ENCODE data around the gene STARD8.
A peak's percentile ranks its signal among the peaks of the same experiment; 100 is the strongest.
"Not testable (repeated sequence)": the region's sequence is repeated elsewhere in the genome, so short reads cannot be mapped to it uniquely, and the experiment has no call there.

STARD8 gene

DNA sequence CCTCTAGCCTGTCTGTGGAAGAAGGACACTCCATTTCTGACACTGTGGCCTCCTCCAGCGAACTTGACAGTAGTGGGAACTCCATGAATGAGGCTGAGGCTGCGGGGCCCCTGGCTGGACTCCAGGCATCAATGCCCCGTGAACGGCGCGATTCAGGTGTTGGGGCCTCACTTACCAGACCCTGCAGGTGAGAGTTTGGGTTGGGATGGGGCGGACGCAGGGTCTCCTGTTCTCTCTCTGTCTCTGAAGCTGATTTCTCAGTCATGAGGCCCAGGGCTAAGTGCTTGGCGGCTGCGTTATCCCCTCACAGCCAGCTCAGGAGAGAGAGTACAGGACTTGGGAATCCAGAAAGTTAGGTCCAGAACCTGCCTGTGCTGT, 71.0 kb downstream of the STARD8 start:
- DNase-seq, result no peak

DNA sequence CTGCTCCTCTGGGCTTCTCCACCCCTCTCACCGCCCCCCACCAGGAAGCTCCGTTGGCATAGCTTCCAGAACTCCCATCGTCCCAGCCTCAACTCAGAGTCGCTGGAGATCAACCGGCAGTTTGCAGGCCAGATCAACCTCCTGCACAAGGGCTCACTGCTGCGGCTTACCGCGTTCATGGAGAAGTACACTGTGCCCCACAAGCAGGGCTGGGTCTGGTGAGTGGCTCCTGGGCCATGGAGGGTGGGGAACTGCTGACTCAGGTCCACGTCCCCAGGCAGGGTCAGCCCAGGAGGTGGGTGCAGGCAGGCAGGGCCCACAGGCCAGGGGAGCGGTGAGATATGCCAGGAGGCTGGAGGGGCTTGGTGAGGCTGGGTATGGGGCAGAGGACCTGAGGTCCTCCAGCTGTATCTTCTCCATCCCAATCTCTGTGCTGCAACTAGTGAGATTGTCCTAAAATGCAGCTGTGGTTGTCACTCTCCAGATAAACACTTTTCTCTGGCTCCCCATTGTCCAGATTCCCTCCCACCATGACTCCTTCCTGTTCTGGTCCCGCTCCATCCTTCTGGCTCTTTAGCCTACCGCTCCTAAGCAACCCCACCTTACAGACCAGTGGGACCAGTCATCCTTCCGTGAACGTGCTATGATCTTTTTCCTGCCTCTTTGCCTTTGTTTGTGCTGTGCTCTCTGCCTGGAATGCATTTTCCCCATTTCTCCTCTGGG, 71.9 kb downstream of the STARD8 start:
- no peak for DNase-seq

DNA sequence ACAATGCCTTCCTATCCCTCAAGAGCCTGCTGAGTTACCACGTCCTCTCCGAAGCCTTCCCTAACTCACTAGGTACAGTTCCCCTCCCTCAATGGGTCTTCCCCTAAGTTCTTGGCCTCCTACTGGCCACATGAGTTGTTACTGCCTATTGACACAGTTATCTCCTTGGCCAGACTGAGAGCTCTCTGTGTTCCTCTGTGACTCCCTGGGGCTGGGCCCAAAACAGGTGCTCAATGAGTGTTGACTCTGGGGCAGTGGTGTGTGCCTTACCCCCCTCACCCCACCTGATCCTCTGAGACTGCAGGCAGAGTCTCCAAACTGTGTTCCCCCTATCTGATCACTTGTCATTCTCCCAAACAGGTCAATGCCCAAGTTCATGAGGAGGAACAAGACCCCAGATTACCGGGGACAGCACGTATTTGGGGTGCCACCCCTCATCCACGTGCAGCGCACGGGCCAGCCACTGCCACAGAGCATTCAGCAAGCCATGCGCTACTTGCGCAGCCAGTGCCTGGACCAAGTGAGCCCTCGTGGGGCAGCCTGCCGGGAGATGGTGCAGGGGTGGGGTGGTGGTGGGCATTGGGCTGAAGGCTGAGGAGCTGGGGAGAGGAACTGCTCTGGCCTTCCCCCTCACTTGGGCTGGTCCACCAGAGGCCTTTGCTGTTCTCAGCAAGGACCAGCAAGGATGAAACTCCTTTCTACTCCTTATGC, 72.6 kb downstream of the STARD8 start:
- no peak for DNase-seq

DNA sequence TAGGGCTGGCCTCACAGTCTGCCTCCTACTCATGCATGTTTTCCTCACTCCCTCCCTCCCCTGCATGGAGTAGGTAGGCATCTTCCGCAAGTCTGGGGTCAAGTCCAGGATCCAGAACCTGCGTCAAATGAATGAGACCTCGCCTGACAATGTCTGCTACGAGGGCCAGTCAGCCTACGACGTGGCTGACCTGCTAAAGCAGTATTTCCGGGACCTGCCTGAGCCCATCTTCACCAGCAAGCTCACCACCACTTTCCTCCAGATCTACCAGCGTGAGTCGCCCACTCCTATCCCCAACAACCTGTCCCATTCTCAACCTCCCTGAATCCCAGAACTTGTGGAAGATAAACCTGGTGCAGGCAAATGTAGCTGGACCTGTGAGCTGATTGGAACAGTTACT, 73.4 kb downstream of the STARD8 start:
- no peak for DNase-seq

DNA sequence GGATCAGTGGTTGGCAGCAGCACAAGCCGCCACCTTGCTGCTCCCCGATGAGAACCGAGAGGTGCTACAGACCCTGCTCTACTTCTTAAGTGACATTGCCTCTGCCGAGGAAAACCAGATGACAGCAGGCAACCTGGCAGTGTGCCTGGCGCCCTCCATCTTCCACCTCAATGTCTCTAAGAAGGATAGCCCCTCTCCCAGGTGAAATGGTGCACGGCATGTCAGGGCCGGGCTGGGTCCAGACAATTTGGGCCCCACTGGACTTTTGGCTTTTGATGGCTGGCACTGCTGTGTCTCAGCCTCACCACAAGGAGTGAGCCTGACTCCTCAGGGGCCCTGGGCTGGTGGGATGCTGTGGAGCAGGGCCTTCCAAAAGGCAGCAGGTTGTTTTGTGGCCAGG, 74.1 kb downstream of the STARD8 start:
- no peak for DNase-seq

DNA sequence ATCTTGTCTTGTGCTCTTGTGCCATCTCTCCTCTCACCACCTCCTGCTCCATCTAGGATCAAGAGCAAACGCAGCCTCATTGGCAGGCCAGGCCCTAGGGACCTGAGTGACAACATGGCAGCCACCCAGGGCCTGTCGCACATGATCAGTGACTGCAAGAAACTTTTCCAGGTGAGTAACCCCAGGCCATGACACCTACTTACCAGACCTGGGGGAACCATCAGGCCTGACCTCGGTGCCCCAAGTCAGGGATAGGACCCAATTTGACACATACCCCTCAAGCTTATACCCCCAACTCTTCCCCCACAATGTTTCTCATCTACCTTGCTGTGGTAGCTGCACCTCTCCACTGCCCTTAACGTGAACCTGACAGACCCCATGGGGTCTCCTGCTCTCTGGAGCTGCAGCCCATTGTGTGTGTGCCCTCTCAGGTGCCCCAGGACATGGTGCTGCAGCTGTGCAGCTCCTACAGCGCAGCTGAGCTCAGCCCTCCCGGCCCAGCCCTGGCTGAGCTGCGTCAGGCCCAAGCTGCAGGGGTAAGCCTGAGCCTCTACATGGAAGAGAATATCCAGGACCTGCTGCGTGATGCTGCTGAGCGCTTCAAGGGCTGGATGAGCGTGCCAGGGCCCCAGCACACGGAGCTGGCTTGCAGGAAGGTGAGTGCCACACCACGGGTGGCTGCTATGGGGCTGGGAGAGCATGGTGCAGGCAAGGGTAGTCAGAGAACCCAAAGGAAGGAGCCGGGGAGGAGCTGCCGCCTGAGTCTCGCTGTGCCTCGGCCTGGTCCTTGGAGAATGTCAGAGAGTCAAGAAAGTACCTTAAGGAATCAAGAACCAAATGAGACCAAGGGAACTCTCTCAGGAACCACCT, 74.8 kb downstream of the STARD8 start:
- no peak for DNase-seq

DNA sequence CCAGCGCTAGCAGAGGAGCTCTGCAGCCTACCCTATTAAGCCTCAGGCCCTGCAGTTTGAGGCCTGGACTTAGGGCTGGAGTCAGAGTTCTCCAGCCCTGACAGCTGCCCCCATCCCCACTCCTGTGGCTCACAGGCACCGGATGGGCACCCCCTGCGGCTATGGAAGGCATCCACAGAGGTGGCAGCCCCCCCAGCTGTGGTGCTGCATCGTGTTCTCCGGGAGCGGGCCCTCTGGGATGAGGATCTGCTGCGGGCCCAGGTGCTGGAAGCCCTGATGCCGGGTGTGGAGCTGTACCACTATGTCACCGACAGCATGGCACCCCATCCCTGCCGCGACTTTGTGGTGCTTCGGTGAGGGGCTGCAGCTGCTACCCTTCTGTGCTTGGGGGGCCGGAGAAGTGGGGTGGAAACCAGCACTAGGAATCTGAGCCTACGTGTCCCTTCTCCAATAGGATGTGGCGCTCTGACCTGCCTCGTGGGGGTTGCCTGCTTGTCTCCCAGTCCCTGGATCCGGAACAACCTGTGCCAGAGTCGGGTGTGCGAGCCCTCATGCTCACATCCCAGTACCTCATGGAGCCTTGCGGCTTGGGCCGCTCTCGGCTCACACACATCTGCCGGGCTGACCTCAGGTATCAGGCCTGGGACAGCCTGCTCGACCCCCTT, 76.2 kb downstream of the STARD8 start:
- no peak for DNase-seq

DNA sequence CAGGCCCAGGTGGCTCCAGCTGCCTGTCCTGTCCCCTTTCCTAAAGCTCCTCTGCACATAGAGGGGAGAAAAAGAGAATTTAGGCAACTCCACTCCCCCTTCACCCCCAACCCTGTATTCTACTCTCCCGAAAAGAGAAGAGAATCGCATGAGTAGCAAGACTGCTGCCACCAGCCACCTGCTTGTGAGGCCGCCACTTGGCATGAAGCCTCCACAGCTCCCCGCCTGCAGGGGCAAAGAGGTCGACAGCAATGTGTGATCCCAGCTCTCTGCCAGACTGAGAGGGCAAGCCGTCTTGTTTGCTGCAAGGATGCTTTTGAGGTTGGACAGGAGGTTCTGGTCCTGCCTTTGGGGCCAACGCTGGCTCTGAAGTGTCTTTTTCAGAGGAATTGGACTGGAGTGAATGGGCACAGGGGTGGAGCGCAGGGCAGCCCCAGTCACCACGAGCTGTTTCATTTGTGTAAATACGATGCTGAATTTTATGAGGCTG, 77.1 kb downstream of the STARD8 start:
- DNase-seq, result no peak

DNA sequence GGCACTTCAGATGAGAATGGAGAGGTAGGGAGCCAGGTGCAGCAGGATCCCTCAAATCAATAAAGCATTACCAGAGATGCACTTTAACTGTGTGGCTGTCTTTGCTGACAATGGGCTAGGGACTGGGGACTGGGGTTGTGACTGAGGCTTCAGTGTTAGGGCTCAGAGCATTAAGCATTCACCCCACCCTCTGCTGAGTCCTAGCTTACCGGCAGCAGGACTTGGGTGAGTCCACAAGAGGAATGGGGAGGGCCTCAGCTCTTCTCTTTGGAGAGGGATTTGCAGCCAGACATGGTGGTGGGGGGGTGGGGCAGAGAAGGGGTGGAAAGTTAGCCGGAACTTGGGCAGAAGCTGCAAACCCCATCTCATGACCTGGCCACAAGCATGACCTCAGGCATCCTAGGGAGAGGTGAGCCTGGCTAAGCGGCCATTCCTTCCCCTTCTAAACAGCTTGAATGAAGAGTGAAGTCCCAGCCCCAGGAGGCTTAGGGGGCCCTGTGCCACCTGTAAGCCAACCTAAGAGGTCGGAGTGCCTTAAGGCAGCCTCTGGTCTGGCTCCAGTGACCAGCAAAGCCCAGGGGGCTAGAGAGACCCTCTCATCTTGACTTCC, 78.4 kb downstream of the STARD8 start:
- DNase-seq, result no peak

DNA sequence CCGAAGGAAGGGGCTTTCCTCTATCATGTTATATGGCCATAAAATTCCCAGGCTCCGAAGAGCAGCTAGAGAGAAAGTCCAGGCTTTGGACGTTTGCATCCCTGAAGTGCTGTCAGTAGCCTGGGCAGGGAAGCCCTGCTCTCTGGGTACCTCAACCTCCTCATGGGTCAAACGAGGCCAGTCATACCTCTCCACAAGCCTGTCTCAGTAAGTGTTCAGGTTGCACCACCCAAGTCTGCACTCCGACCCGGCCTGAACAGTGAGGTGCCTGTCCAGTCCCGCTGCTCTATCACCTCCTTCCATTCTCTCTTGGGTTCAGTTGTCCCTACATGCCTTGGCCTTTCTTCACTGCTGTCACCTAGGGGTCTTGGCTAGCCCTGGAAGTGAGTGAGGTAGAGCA, 78.9 kb downstream of the STARD8 start:
- DNase-seq, result no peak

DNA sequence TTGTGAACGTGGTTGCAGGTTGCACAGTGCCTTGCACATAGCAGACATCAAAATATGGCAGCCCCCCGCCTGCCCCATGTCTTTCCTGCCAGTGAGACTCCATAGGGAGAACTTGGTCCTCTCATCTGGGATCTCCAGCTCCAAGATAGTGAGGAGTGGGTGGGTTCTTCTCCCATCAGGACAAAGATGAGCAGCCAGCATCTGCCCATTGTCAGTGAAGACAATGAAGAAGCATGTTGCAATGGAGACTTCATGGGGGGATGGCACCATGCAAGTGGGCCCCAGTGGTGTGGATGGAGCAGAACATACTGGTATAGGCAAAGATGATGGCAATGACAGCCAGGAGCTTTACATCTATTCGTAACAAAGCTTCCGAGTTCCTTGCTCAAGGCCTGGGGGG, 80.2 kb downstream of the STARD8 start:
- DNase-seq, result no peak

DNA sequence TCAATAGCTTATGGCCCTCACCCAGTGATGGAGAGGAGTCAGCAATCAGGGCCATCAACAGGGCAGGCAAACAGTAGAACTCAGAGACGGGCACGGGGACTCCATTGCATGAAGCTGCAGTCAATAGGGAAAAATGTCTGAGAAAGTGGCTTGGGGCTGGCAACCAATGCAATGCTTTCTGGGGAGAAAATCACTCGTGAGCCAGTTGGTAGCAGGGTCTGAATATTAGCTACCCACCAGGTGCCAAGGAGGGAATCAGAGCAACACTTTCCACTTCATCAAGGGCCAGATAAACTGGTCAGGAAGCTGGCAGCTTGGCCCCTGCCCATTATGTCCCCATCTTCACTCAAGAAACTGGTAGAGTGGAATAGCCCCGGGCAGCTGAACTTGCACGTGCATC, 80.7 kb downstream of the STARD8 start:
- no peak for DNase-seq

DNA sequence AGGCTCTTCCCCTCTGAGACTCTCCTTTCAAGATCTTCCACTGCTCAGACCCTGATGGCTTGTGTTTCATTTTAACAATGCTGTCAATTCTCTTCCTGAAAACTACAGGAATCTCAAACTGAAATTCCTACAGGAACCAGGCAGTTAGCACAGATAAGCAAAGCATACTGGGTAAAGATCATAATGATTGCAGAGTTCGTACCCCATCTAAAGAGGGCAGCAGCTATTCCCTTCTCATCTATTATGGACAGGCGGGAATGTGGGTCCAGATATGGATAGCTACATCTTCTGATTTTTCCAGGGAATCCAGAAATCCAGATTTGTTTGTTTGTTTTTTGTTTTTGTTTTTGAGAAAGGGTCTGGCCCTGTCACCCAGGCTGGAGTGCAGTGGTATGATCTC, 83.8 kb downstream of the STARD8 start:
- no peak for DNase-seq

DNA sequence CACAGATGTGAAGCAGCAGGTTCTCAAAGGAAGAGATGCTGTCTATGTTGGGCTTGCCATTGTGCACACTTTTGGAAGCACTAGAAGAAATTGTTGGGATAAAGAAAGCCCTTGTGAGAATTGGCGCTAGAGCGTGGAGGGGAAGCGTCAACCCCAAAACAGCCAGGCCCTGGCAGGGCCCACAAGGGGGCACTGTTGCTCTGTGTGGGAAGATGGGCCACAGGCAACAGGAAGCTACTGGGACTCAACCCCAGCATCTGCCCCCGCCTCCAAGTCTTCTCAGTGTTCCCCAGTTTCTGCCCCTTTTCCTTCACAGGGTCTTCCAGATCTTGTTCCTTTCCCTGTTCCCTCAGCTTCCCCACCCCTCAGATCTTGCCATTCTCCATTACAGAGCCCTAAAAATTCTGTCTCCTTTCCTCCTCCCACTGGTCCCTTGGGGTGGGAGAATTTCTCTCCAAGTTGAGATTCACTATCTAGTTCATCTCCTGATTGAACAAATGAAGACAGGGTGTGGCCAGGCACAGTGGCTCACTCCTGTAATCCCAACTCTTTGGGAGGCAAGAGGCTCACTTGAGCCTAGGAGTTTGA, 85.5 kb downstream of the STARD8 start:
- DNase-seq, result peak; percentile 53

DNA sequence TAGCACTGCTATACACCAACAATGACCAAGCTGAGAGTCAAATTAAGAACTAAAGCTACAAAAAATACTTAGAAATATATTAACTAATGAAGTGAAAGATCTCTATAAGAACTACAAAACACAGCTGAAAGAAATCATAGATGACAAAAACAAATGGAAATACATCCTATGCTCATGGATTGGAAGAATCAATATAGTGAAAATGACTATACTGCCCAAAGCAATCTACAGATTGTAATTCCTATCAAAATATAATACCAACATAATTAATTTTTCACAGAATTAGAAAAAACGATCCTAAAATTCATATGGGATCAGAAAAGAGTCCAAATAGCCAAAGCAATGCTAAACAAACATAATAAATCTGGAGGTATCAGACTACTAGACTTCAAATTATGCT, 87.8 kb downstream of the STARD8 start:
- no peak for DNase-seq

DNA sequence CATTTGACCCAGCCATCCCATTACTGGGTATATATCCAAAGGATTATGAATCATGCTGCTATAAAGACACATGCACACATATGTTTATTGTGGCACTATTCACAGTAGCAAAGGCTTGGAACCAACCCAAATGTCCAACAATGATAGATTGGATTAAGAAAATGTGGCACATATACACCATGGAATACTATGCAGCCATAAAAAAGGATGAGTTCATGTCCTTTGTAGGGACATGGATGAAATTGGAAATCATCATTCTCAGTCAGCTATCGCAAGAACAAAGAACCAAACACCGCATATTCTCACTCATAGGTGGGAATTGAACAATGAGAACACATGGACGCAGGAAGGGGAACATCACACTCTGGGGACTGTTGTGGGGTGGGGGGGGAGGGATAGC, 94.4 kb downstream of the STARD8 start:
- not testable (repeated sequence) for DNase-seq

DNA sequence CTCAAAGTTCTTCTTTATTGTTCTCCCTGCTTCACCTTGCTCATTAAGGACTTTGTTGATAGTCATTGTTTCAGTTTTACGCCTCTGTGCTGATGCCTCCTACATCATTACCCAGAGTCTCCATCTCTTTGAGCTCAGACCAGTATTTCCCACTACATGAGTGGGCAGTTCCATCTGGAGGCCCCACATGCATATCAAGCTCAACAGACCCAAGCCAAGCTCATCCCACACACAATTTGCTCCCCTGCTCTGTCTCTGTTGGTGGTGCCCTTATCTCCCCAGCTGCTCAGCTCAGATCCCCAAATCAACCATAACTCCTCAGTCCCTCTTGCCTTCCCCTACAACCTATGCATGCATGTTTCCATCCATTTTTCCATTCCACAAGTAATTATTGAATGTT, 96.3 kb downstream of the STARD8 start:
- DNase-seq, result no peak

DNA sequence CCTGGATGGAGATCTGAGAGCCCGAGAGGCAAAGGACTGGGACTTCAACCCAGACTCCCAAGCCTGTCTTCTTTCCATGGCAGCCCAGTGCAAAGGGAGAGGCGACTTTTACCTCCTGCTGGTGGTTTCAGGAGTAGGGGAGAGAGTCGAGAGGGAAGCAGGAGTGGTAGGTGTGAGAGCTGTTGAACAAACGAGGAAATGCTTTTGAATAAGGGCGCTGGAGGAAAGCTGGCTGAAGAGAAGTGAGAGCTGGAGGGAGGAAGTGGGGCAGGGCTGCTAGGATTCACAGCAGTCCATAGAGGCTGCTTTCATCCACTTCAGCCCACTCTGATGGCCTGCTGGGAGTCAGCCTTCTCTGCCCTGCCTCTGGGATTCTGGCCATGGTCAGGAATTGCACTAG, 99.5 kb downstream of the STARD8 start:
- no peak for DNase-seq

DNA sequence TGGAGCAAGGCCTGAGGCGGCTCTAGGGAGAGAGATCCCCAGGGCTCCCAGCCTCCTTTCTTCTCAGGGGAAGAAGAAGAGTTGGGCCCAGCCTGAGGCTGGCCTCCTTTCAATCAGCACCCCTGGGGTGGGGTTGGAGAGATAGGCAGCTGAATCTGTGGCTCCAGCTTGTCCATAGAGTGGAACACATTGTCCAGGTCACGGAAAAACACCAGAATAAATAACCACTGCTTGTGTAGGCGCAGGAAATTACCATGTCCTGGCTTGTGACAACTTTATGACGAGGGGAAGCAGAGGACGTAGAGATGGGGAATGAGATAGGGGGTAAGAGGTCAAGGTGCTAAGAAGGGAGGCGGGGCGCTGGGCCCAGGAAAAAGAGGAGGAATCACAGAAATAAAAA, 100.6 kb downstream of the STARD8 start:
- no peak for DNase-seq

DNA sequence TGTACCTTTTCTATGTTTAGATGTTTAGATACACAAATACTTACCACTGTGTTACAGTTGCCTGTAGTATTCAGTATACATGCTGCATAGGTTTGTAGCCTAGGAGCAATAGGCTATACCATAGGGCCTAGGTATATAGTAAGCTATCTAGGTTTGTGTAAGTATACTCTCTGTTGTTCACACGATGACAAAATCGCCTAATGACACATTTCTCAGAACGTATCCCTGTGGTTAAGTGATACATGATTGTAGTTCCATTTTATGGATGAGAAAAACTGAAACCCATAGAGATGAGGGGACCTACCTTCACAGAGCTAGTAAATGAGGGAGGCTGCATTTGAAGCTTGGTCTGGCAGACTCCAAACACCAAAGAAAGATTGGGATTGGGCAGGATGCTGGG, 102.0 kb downstream of the STARD8 start:
- DNase-seq, result no peak

DNA sequence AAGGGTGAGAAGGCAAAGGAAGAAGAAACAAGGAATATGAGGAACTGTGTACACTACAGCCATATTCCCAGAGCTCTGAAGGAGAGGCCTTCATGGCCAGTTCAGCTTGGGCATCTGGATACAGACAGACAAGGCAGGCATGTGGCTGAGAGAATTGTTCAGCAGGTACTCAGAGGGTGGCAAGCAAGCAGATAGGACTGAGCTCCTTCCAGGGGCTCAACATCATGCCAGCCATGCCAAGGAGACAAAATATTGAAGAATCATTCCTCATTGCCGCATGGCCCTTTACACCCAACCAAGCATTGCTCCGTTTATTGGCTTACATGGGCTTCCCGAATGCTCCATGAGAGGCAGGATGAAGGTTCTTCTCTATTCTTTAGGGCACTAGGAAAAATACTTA, 102.8 kb downstream of the STARD8 start:
- DNase-seq, result no peak

DNA sequence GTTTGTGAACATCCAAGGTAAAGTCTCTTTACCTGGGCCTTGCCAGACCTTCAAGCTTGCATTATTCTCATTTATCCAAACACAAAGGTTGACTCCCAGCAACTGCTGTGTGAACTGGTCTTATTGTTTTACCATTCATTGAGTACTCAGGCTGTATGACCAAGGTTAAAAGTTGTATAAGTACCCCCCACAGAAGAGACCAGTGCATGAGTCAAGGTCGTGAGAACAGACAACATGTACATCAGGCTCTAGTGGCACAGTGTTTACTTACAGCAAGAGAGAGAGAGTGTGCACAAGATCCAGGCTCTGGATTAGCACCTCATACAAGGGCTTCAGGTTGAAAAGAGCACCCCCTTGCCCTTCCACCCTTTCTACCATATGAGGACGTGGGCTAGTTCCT, 103.9 kb downstream of the STARD8 start:
- DNase-seq, result no peak
